Subcutaneous adipose tissue (tissue), 4 donors: ENCODE results near the gene CEP89. TPM values are rescaled to one million over a fixed set of nuclear protein-coding genes. Genes with fewer than 3 reads are reported as not detected.

ENCODE experiments used
- total RNA-seq, 4 donors: library from RNA; depleted of rRNA; stranded (reverse); fragments of >200 nt; gene quantifications; one replicate each; pipeline ENCODE4 v1.1.0, GENCODE V29; 2016
- TF ChIP-seq, protein P1 (sequence below): fragments of 450-650 bp; IDR thresholded peaks from one replicate; pipeline ENCODE4 v1.5.1; 2016; ENCODE audit warnings: low read depth, mild to moderate bottlenecking, control low read depth, antibody characterized with exemption, moderate library complexity

CEP89 gene
- total RNA-seq: 10 to 100 TPM in 3 of 4 donors, 1 to 10 TPM in 1; 9.9 to 14.3 (median 11.5) TPM

- TF ChIP-seq, protein P1, sequence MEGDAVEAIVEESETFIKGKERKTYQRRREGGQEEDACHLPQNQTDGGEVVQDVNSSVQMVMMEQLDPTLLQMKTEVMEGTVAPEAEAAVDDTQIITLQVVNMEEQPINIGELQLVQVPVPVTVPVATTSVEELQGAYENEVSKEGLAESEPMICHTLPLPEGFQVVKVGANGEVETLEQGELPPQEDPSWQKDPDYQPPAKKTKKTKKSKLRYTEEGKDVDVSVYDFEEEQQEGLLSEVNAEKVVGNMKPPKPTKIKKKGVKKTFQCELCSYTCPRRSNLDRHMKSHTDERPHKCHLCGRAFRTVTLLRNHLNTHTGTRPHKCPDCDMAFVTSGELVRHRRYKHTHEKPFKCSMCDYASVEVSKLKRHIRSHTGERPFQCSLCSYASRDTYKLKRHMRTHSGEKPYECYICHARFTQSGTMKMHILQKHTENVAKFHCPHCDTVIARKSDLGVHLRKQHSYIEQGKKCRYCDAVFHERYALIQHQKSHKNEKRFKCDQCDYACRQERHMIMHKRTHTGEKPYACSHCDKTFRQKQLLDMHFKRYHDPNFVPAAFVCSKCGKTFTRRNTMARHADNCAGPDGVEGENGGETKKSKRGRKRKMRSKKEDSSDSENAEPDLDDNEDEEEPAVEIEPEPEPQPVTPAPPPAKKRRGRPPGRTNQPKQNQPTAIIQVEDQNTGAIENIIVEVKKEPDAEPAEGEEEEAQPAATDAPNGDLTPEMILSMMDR: no peak
These were observed at the start of gene CEP89, which contains the start of gene FAAP24 for GRCh38 chr19:32971715-32972540. Gene CEP89 (minus strand): TSS chr19:32971958. CDS start chr19:32971874, 84 bp downstream. Gene FAAP24 (plus strand): TSS chr19:32972242. CDS start chr19:32973197, 955 bp downstream.

DNA sequence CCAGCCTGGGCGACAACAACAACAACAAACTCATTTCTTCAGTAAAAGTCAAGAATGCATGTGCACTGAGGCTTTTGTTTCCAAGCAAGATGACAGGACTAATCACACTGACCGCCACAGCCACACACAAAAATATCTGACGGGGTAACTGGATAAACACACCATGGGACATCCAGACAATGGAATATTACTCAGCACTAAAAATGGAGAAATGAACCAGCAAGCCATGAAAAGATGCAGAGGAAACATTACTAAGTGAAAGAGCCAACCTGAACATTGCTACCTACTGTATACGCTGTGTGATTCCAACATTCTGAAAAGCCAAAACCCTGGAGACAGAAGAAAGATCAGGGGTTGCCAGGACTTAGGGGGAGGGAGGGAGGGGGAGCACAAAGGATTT, 37.0 kb upstream of the CEP89 start:
- TF ChIP-seq, protein P1: no peak

GRCh38 chr19:33005440-33005839, 33.7 kb upstream of the CEP89 start:
- TF ChIP-seq, protein P1: no peak

GRCh38 chr19:33000910-33001309, 29.2 kb upstream of the CEP89 start:
- TF ChIP-seq, protein P1: no peak

- TF ChIP-seq, protein P1: no peak
These were observed 28.8 kb upstream of the CEP89 start for GRCh38 chr19:33000510-33000909.

DNA sequence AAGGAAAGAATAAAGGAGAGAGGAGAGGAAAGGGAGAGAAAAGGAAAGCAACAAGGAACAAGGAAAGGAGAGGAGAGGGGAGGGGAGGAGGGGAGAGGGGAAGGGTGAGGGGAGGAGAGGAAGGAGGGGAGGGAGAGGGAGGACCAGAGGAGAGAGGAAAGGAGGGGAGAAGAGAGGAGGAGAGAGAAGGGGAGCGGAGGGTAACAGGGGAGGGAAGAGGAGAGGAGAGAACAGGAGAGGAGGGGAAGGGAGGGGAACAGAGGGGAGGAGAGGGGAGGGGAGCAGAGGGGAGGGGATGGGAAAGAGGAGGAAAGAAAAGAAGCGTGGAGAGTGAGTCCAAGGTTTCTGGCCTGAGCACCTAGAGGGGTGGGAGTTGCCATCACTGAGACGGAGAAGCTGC, 27.0 kb upstream of the CEP89 start:
- TF ChIP-seq, protein P1: no peak

GRCh38 chr19:32997716-32998355, 26.1 kb upstream of the CEP89 start:
- TF ChIP-seq, protein P1: no peak
